HG03460 (cell line): ENCODE data around the gene ASPG.

ENCODE experiments used
- ATAC-seq: cut with Tn5 transposase; IDR thresholded peaks from one replicate; pipeline ENCODE4 v1.9.1; 2021; ENCODE audit not compliant: unreplicated experiment

ASPG gene

GRCh38 chr14:104115691-104116287 is 30.3 kb downstream of the ASPG start:
- ATAC-seq, result no peak

GRCh38 chr14:104116288-104116755 is 30.8 kb downstream of the ASPG start:
- no peak for ATAC-seq

DNA sequence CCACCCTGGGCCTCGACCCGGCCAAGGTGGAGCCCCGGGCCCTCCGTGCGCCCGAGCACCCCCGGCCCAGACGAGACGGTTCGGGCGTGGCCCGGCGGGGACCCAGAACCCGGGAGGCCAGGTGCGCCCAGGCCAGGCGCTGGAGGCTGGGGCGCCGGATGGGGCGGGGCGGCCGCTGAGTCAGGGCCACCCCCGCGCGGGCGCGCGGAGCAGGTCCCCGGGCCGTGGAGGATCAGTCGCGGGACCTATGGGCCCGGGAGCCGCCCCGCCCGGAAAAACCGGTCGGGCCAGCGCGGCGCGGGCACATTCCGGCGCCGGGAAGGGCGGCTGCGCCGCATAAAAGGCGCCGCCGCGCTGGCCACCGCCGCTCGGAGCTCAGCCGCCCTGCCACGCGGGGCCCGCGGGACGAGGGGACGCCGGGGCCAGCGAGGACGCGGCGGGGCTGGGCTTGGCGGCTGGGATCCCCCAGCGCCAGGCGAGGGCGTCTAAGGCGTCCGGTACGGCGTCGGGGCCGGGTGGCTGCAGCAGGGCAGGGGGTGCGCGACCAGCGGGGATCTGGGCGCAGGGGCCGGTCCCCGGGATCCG is 31.3 kb downstream of the ASPG start:
- ATAC-seq, result no peak

- ATAC-seq, result no peak
These were observed 32.0 kb downstream of the ASPG start for GRCh38 chr14:104117341-104118005.

- ATAC-seq, result no peak
These were observed 32.7 kb downstream of the ASPG start for GRCh38 chr14:104118006-104118844.

DNA sequence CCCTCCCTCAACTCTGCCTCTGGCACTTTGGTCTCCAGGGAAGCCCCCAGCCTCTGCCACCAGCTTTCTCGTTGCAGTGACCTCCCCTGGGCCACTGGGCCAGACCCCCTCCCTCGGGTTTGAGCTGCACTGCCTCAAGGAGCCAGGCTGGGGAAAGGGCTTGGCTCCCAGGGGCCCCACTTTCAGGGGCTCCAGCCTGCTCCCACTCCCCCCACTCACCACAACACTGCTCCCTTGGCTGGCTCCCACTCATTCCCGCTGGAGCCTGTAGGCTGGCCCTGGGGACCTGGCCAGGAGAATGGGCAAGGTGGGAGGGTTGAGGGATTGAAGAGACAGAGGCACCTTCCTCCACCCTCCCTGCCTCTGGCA is 33.6 kb downstream of the ASPG start:
- ATAC-seq, result no peak

GRCh38 chr14:104119488-104120251 is 34.2 kb downstream of the ASPG start:
- no peak for ATAC-seq

DNA sequence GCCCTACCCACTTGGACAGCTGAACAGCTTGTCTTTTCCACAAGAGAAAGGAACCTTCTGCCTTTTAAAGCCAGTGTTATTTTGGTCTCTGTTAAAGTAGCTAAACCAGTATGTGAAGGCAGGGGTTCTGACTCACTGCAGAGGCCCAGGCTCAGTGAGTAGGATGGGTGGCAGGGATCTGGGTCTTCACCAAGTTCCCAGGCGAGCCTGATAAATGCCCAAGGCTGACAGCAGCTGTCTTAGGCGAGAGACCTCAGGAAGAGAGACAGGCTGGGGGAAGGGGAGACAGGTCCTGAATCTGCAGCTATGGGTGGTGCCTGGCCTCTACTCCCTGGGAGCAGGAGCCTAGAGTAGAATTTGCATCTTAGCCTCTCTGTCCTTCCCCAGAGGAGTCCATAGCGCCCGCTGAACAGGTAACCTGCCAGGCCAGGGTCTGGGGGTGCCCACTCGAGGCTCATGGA is 34.8 kb downstream of the ASPG start:
- ATAC-seq, result no peak

- ATAC-seq, result no peak
These were observed 35.6 kb downstream of the ASPG start for GRCh38 chr14:104121142-104121541.

DNA sequence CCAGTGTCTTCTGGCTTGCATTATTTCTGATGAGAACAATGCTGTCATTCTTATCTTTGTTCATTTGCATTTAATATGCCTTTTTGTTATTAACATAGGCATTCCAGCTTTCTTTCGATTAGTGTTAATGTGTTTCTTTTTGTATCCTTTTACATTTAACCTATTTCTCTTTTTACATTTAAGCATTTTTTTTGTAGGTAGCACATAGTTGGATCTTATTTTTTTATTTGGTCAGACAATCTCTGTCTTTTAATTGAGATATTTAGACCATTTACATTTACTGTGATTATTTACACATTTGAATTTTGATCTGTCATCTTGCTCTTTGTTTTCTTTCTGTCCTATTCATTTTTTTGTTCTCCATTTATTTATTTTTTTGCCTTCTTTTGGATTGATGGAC is 38.4 kb downstream of the ASPG start:
- ATAC-seq, result no peak

DNA sequence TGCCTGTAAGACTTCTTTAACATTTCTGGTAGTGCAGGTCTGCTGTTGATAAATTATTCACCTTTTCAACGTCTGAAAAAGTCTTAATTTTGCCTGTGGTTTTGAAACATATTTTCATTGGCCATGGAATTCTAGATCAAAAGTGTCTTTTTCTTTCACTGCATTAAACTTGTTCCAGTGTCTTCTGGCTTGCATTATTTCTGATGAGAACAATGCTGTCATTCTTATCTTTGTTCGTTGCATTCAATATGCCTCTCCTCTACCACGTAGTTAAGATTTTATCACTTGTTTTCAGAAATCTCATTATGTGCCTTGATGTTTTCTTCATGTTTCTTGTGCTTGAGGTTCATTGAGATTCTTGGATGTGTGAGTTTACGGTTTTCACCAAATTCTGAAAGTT is 39.5 kb downstream of the ASPG start:
- ATAC-seq, result no peak

- ATAC-seq, result no peak
These were observed 41.3 kb downstream of the ASPG start for GRCh38 chr14:104126753-104127152.

- ATAC-seq, result no peak
These were observed 43.5 kb downstream of the ASPG start for GRCh38 chr14:104128981-104129380.

DNA sequence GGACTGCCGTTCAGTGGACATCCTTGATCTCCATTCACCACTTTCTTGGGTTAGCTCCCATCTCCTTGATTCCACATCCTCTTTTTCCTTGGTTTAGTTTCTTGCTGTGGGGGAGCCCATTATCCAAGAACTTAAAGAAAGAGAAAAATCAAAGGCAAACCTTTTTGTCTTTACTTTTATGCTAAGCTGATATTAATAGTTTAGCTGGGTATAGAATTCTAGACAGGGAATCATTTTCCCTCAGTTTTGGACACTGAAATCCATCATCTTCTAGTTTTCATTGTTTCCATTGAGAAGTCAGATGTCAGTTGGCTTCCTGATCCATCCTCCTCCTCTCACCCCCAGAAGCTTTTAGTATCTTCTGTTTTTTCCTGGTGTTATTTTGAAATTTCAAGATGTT is 44.1 kb downstream of the ASPG start:
- ATAC-seq, result no peak

DNA sequence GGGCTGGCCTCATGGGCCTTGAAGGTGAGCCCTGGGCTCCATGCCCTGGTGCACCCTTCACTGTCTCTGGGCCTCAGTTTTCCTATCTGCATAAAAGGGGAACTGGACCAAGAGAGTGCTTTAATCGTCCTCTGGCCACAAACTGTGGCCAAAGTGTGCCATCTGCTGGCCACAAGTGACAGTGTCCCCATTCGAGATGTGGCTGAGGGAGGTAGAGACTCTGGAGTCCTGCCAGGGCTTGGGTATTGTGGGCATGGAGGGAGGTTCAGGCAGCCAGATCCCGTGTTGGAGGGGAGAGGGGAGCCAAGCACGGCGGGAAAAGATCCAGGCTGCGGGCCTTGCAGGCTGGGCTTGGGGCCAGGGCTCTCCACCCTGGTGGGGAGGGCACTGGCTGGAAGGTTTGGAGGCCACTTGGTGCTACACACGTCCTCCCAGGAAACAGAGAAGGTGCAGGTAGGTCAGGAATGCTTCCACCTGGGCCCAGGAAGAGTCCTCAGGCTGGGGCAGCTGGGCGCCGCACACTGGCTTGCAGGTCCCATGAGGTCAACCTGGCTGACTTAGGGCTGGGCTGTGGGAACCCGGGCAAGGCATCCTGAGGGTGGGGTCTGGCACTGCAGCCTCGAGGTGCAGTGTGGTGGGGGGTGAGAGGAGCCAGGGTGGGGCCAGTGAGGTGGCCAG is 45.6 kb downstream of the ASPG start:
- no peak for ATAC-seq

DNA sequence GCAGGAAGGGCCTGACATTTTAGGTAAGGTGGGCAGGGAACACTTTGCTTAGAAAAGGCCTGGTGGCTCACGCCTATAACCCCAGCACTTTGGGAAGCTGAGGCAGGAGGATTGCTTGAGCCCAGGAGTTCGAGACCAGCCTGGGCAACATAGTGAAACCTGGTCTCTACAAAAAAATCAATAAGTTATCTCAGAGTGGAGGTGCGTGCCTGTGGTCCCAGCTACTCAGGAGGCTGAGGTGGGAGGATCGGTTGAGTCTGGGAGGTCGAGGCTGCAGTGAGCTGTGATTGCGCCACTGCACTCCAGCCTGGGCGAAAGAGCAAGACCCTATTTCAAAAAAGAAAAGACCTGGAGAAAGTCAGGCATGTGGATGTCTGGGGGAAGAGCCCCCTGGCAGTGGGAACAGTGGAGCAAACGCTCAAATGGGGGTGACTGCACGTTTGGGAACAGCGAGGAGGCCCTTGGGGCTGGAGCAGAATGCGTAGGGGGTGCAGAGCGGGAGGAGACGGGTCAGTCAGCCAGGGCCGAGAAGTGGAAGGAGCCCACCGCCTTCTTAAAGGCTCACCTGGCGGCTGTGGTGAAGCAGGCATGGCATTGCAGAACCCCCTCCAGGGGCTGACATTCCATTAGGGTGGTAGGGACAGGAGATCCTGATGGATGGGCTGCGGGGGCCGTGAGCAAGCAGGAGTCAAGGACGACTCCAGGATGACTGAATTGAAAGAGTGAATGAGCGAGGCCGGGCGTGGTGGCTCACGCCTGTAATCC is 46.6 kb downstream of the ASPG start:
- ATAC-seq, result no peak

- no peak for ATAC-seq
These were observed 47.5 kb downstream of the ASPG start for GRCh38 chr14:104132981-104133380.

DNA sequence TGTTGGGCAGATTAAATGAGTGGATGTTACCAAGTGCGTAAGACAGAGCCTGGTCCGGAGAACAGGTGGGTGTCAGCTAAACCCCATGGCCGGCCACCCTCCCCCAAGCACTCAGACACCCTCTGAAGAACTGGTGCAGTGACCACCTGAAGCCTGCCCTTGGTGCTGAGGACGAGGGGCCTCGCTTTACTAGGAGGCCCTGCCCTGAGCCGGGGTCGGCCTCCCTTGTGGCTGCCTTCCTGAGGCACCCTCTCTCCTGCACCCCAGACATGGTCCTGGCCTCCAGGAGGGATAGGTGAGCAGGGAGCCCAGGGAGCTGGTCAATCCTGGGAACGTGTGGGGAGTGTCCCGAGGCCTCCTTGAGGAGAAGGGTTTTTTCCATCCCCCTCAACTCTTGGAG is 48.0 kb downstream of the ASPG start:
- no peak for ATAC-seq
